NCI-H446 (cell line): ENCODE results near the gene SLC27A4.

Experiments
- DNase-seq, 2 experiments: peaks; one replicate each; lab custom pipeline; 2025; lab: John Stamatoyannopoulos, UW

The SLC27A4 gene

GRCh38 chr9:128391956-128392301, 51.6 kb downstream of the SLC27A4 start:
- DNase-seq: no peak

- DNase-seq: no peak
Observed at GRCh38 chr9:128392302-128393144, 52.2 kb downstream of the SLC27A4 start.

GRCh38 chr9:128393145-128393775, 52.9 kb downstream of the SLC27A4 start:
- no peak for DNase-seq

- DNase-seq: no peak
Observed at GRCh38 chr9:128393970-128394369, 53.6 kb downstream of the SLC27A4 start.

GRCh38 chr9:128394379-128395168, 54.2 kb downstream of the SLC27A4 start:
- no peak for DNase-seq

- DNase-seq: no peak
Observed at GRCh38 chr9:128396970-128397613, 56.8 kb downstream of the SLC27A4 start.

- DNase-seq: no peak
Observed at GRCh38 chr9:128397831-128398230, 57.5 kb downstream of the SLC27A4 start.

- DNase-seq: no peak
Observed at GRCh38 chr9:128399861-128400260, 59.5 kb downstream of the SLC27A4 start.

- DNase-seq: no peak
Observed at GRCh38 chr9:128404560-128404959, 64.2 kb downstream of the SLC27A4 start.

GRCh38 chr9:128405077-128405779, 64.9 kb downstream of the SLC27A4 start:
- DNase-seq: no peak

- no peak for DNase-seq
Observed at GRCh38 chr9:128405780-128406171, 65.4 kb downstream of the SLC27A4 start.

GRCh38 chr9:128406848-128407391, 66.6 kb downstream of the SLC27A4 start:
- no peak for DNase-seq

- DNase-seq: no peak
Observed at GRCh38 chr9:128408963-128409431, 68.7 kb downstream of the SLC27A4 start.

GRCh38 chr9:128409450-128409849, 69.1 kb downstream of the SLC27A4 start:
- no peak for DNase-seq

GRCh38 chr9:128409978-128410377, 69.7 kb downstream of the SLC27A4 start:
- DNase-seq: peak in 1 of 2 experiments; percentile 1
